ES-I3 (cell line): ENCODE measurements around the gene EHD1.

Experiments
- H3K36me3 ChIP-seq: 2 replicates; pipeline ENCODE4 v1.6.1; 2013; ENCODE audit warnings: mild to moderate bottlenecking, low read length, control low read depth, moderate library complexity; ENCODE audit not compliant: insufficient read depth
- H3K4me1 ChIP-seq: 2 replicates; pipeline ENCODE4 v1.6.1; 2013; ENCODE audit warnings: mild to moderate bottlenecking, control low read depth, low read length; ENCODE audit not compliant: insufficient read depth
- H3K9ac ChIP-seq: 2 replicates; pipeline ENCODE4 v1.6.1; 2013; ENCODE audit warnings: low read depth, mild to moderate bottlenecking, low read length, moderate library complexity
- H3K9me3 ChIP-seq: 2 replicates; pipeline ENCODE4 v1.6.1; 2013; ENCODE audit warnings: mild to moderate bottlenecking, low read length, moderate library complexity; ENCODE audit not compliant: control insufficient read depth, insufficient read depth

EHD1 gene

GRCh38 chr11:64837887-64838351 lies 40.5 kb downstream of the EHD1 start:
- H3K4me1 ChIP-seq, result peaks cover 12% of the 10 kb centered on the region; the same call in 1 of the 2 replicates
- no peaks in the 10 kb centered on the region; the same call in 1 of the 2 replicates for H3K36me3 ChIP-seq
- no peaks in the 10 kb centered on the region for H3K9me3 ChIP-seq
- no peak overlapping the region for H3K9ac ChIP-seq

- H3K9ac ChIP-seq, result no peak overlapping the region
- no peaks in the 10 kb centered on the region for H3K9me3 ChIP-seq
- no peaks in the 10 kb centered on the region; the same call in 1 of the 2 replicates for H3K36me3 ChIP-seq
- H3K4me1 ChIP-seq, result no peaks in the 10 kb centered on the region
Measured at GRCh38 chr11:64836448-64837072, 41.9 kb downstream of the EHD1 start.

GRCh38 chr11:64835616-64836447 lies 42.6 kb downstream of the EHD1 start:
- H3K4me1 ChIP-seq, result no peaks in the 10 kb centered on the region
- no peaks in the 10 kb centered on the region; the same call in 1 of the 2 replicates for H3K36me3 ChIP-seq
- no peak overlapping the region for H3K9ac ChIP-seq
- no peaks in the 10 kb centered on the region for H3K9me3 ChIP-seq

- H3K9ac ChIP-seq, result no peak overlapping the region
- no peaks in the 10 kb centered on the region; the same call in 1 of the 2 replicates for H3K36me3 ChIP-seq
- no peaks in the 10 kb centered on the region for H3K9me3 ChIP-seq
- H3K4me1 ChIP-seq, result no peaks in the 10 kb centered on the region
Measured at GRCh38 chr11:64834723-64835615, 43.5 kb downstream of the EHD1 start.

DNA sequence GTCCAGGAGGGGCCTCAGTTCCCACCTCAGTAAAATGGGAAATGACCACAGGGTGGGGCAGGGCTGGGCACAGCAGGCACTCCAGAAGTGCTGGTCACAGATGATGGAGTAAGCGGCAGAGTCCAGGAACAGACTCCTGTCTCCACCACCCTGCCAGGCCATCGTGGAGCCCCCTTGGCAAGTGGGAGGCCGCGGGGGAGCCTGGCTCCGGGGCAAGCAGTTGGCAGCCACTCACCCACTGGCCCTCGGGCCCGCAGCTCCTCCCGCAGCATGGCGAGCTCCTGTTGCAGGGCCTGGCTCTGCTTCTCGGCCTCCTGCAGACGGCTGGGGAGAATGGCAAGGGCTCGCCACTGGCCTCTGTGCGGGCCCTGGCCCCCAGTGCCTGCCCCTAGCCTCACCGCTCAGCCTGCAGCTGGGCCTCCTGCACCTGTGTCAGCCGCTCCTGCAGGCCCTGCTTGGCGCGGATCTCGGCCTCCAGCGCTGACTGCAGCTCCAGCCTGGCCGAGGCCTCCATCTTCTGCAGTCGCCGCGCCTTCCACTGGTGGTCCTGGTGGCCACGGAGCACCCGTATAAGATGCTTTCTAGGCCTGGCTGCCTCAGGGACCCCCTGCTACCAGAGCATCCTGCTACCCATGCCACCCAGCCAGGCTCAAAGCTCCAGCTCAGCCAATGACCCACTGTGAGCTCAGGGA lies 44.2 kb downstream of the EHD1 start:
- H3K36me3 ChIP-seq, result no peaks in the 10 kb centered on the region; the same call in 1 of the 2 replicates
- no peaks in the 10 kb centered on the region for H3K4me1 ChIP-seq
- no peak overlapping the region for H3K9ac ChIP-seq
- no peaks in the 10 kb centered on the region for H3K9me3 ChIP-seq

DNA sequence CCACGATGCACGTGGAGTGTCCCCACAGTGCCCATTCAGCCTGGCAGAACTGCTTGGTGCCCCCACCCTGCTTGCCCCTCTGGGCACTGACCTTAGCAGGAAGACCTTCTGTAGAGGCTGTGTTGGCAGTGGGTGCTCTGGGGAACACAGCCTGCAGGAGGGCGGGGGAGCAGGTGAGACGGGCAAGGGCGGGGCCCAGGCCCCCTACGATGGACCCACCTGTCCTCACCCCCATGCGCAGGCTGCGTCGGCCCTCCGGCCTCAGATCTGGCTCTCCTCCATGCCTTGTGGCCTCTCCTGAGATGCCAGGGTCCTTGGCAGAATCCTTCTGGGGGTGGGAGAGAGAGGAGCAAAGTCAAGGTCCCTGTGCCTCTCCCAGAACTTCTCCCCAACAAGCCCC lies 44.9 kb downstream of the EHD1 start:
- no peaks in the 10 kb centered on the region; the same call in 1 of the 2 replicates for H3K36me3 ChIP-seq

DNA sequence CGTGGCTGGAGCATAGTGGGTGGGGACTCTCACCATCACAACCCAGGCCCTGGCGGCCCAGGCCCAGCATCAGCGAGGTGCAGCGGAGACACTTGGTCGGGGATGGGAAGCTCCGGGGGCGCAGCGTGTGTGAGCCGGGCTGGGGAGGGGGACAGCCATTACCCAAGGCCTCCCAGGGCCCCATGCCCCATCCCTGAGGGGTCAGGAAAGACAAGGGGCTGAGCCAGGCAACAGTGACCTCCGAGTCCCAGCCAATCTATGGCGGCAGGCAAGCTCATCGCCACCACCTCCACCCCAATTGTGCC lies 45.3 kb downstream of the EHD1 start:
- Histone ChIP-seq H3K36me3 (no peaks in the 10 kb centered on the region; the same call in 1 of the 2 replicates), H3K4me1 (no peaks in the 10 kb centered on the region), H3K9me3 (no peaks in the 10 kb centered on the region), H3K9ac (no peak overlapping the region)

More for the DNA sequence above, 44.9 kb downstream of the EHD1 start:
- Histone ChIP-seq H3K9ac (no peak overlapping the region), H3K9me3 (no peaks in the 10 kb centered on the region), H3K4me1 (no peaks in the 10 kb centered on the region)

GRCh38 chr11:64832467-64833197 lies 45.8 kb downstream of the EHD1 start:
- Histone ChIP-seq H3K36me3 (no peaks in the 10 kb centered on the region; the same call in 1 of the 2 replicates), H3K4me1 (no peaks in the 10 kb centered on the region), H3K9me3 (no peaks in the 10 kb centered on the region), H3K9ac (no peak overlapping the region)

- H3K4me1 ChIP-seq, result no peaks in the 10 kb centered on the region
- H3K9ac ChIP-seq, result no peak overlapping the region
- no peaks in the 10 kb centered on the region for H3K9me3 ChIP-seq
- no peaks in the 10 kb centered on the region; the same call in 1 of the 2 replicates for H3K36me3 ChIP-seq
Measured at GRCh38 chr11:64831411-64831891, 47.0 kb downstream of the EHD1 start.

- Histone ChIP-seq H3K9me3 (no peaks in the 10 kb centered on the region), H3K4me1 (no peaks in the 10 kb centered on the region), H3K36me3 (no peaks in the 10 kb centered on the region; the same call in none of the 2 replicates), H3K9ac (no peak overlapping the region)
Measured at GRCh38 chr11:64829536-64830251, 48.7 kb downstream of the EHD1 start.

DNA sequence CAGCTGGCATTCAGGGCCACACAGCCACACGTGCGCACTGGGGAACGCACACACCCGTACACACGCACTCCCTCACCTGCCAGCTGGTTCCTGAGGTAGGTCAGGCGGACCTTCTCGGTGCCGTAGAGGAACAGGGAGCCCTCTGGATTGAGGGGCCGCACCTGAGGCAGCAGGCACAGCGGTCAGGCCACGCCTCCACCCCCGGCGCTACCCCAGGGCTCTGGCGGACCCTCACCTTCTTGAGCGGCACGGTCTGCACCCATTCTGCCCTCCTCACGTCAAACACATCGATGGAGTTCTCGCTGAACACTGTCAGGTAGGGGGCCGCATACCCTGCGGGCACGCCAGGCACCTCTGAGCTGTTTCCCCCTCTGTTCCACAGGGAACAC lies 51.0 kb downstream of the EHD1 start:
- Histone ChIP-seq H3K4me1 (no peaks in the 10 kb centered on the region), H3K9me3 (no peaks in the 10 kb centered on the region), H3K36me3 (no peaks in the 10 kb centered on the region; the same call in none of the 2 replicates), H3K9ac (no peak overlapping the region)

- Histone ChIP-seq H3K36me3 (no peaks in the 10 kb centered on the region; the same call in none of the 2 replicates), H3K4me1 (no peaks in the 10 kb centered on the region), H3K9ac (no peak overlapping the region), H3K9me3 (no peaks in the 10 kb centered on the region)
Measured at GRCh38 chr11:64826578-64827450, 51.6 kb downstream of the EHD1 start.
